ENCODE data around the gene MYO10.
"Not testable (repeated sequence)": the region's sequence is repeated elsewhere in the genome, so short reads cannot be mapped to it uniquely, and the experiment has no call there.

MYO10 gene

GRCh38 chr5:16886366-16886736, 49.7 kb downstream of the MYO10 start:
- DNase-seq: no peak

- no peak for DNase-seq
Observed at GRCh38 chr5:16885635-16886365, 50.3 kb downstream of the MYO10 start.

GRCh38 chr5:16884595-16884994, 51.5 kb downstream of the MYO10 start:
- DNase-seq: no peak

DNA sequence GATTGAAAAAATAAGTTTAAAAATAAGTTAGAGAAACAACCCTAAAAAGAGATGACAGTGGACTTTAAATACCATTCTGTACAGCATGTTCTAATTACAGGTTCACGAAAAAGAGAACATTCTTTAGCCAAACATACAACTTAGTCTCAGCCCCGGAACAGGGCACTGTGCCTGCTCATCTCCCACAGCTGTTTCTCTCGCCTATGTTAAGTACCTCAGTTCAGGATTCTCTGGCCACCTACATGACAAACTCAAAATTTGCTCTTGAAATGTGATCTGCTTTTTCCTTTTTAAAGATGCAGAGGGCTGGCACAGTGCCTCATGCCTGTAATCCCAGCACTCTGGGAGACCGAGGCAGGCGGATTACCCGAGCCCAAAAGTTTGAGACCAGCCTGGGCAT, 52.3 kb downstream of the MYO10 start:
- no peak for DNase-seq

GRCh38 chr5:16883176-16883575, 52.9 kb downstream of the MYO10 start:
- DNase-seq: no peak

- no peak for DNase-seq
Observed at GRCh38 chr5:16881251-16881650, 54.8 kb downstream of the MYO10 start.

GRCh38 chr5:16880547-16880946, 55.5 kb downstream of the MYO10 start:
- DNase-seq: no peak

DNA sequence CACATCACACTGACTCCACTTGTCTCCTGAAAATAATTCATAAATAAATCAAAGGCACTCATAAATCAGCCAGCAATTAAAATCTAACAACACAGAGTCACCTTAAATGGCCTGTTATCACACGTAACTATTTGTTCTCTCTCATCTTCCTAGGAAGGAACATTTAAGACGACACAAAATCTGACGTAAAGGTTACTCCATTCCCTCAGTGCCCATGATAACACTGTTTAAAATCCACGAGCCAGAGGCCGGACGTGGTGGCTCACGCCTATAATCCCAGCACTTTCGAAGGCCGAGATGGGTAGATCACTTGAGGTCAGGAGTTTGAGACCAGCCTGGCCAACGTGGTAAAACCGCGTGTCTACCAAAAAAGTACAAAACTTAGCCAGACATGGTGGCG, 56.4 kb downstream of the MYO10 start:
- no peak for DNase-seq

DNA sequence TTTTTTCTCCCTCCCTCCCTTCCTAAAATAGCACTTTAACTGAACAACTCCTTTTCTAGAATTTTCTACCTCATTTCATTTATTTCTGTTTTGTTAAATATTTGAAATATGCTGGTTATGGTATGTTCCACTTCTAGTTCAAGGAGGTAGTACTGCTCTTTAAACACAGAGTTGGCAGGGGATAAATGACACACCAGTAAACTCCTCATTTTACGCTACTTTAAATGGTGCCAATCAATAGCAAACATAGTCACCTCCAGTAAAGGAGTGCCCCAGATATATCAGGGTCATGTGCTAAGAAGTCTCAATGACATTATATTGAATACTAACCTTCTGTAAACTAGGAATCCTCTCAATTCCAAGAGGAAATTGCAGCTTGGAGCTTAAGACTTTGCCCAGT, 56.9 kb downstream of the MYO10 start:
- DNase-seq: no peak

DNA sequence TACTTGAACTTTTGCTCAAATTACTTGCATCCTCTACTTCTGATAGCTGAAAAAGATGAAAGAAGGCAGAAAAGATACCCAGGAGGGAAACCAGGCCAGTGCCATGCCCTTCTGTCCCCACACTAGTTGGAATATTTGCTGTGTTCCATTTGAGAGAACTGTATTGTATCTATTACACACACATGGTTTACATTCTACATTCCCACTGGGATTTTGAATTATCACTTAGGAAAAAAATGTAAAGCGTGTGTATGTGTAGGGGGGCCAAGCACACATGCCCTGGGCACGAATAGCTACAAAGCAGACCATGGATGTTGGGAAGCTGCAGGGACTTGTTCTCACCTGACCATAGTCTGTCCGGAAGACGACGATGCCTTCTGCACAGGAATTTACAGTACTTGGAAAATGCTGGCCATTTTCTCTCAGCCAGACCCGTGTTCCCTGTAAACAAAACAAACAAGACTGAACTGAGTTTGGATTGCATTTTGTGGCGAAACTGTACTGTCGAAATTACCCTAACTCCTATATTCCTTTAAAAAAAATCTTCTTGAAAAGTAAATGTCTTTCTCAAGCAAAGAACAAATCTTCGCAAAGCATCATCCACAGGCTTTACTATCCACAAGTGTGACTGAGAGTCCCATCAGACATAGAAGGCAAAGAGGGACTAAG, 58.7 kb downstream of the MYO10 start:
- no peak for DNase-seq

GRCh38 chr5:16874424-16874823, 61.7 kb downstream of the MYO10 start:
- not testable (repeated sequence) for DNase-seq

DNA sequence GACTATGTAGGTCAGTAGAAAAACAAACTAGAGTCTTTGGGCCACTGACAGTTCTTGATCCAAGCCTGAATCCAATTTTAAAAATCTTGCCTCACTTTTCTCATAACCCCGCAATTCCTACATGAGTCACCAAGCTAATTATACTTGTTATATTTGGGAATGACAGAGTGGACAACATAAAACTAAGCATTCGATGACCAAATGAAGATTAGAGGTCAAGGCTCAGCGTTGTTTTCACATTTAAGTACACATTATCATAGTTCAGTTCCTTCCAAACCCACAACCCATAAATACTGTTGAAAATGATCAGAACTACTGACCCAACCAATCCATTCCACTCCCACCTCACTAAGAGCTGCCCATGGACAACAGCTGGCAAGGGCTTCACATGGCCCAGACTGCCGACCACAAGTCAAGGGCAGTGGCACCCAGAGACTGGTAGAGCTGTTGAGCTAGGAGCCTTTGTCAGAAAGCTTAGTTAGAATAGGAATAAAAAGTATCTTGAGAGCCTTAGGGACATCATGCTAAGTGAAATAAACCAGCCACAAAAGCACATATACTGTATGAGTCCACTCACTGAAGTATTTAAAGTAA, 64.2 kb downstream of the MYO10 start:
- DNase-seq: no peak

GRCh38 chr5:16870878-16871277, 65.2 kb downstream of the MYO10 start:
- no peak for DNase-seq

DNA sequence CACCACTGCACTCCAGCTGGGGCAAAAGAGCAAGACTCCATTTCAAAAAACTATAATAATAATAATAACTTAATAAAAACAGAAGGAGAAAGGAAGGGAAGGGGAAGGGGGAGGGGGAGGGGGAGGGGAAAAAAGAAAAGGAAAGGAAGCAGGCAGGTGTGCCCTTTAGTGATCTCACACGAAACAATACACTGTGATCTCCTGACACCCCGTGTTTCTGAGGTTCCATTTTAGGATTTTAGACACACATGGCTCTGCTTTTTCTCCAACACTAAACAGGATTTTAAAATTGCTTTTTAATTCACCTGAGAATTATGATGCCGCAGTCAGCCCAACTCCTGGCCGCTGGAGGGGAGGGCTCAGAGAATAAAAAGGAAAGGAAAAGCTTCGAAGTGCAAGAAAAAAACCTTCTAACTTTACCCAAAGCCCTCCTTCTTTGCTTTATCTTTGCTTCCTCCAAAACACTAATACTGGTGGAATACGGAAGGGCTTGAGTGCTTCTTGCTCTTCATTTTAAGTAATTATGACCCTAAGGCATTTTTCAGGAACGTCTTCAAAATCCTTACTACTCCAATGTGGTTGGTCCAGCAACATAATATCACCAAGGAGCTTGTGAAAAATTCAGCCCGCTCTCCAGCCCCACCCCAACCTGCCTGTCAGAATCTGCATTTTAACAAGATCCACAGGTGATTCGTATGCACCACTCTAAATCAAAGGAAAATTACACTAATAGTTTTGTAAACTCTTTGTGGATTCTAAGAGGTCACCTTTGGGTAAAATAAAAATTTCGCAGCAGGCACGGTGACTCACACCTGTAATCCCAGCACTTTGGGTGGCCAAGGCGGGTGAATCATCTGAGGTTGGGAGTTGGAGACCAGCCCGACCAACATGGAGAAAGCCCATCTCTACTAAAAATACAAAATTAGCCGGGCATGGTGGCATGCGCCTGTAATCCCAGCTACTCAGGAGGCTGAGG, 66.0 kb downstream of the MYO10 start:
- DNase-seq: no peak

- no peak for DNase-seq
Observed at GRCh38 chr5:16867577-16867953, 68.5 kb downstream of the MYO10 start.

DNA sequence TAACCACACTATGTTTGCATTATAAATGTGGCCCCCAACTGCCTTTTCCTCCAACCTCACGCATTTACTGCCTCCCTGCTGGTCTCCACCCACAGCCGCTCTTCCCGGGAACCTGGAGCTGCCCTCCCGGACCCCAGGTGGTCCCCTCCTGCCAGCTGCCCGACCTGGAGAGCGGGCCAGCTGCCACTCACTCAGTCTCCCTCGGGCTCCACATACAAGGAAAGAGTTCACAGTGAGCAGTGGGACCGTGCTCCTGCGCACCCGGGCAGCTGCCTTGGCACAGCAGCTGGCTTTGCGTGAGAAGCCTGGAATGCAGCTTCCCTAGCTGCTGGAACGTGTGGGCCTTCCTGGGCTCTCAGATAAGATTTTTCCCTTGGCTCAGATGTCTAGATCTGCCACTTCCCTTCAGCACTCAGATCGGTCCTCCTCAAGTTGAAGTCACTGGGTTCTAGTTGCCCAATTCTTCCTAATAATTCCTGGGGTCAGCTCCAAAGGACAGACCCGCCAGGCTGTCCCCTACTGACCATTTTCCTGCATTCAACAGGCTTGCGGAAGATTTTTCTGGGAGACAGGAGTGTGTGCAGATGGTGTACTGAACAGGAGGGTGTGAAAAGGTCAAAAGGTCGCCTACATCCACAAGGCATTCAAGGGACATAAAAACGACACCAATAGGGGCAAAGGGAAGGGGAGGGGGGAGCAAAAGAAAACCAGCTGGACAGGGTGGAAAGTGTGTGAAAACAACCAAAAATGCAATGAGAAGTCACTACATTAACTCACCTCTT, 69.1 kb downstream of the MYO10 start:
- no peak for DNase-seq

DNA sequence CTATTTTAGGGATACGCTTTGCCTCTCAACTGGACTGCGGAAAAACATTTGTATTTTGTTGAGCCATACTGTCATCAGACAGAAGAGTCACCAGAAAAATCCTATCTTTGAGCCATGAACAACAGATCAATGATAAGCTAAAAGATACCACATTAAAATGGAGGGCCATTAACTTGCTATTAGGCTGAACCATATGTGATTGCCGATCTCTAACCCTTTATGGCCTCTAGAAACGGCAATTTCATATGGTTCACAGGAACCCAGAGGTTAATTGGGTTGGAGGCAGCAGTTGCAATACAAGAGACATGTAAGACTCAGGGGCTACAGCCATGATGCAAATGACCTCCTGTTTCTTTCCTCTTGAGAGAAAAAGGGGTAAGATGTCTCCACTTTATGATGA, 69.8 kb downstream of the MYO10 start:
- no peak for DNase-seq

DNA sequence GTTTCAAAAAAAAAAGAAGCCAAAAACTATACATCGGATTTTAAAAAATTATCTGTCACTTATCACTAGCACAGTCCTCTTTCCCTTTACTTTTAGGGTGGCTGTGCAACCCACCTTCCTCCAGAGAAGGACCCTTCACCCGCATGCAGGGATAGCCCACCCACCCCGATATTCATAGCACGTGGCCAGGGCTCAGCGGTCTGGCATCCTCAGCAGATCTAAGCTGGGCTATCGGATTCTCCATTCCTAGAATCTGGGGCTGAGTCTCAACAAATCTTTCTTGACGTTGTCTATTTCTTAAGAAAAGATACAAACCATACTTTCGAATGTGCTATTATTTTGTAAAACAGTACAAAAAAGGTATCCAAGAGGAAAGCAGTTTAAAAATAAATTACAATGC, 70.9 kb downstream of the MYO10 start:
- no peak for DNase-seq

DNA sequence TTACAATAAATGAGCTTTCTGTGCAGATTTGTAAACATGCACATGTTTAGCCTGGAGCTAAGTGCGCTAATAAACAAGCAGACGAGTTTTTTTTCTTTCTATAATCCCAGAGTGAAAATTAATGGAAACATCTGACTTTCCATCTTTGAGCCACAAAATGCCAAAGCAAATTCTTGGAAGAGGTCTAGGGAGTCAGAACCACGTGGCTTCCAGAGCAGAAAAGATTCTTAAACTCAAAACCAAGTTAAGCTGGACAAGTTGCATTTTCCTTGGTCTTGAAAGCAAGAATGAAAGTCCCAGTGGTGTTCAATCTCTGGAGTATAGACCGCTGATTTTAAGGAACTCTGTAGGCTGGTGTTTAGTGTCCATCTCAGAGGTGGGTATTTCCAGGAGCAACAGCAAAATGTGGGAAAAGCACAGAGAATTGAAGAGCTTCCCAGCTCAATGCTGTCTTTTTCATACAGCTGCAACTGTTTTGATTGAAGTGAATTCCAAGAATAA, 71.4 kb downstream of the MYO10 start:
- no peak for DNase-seq

GRCh38 chr5:16863469-16863946, 72.6 kb downstream of the MYO10 start:
- no peak for DNase-seq

DNA sequence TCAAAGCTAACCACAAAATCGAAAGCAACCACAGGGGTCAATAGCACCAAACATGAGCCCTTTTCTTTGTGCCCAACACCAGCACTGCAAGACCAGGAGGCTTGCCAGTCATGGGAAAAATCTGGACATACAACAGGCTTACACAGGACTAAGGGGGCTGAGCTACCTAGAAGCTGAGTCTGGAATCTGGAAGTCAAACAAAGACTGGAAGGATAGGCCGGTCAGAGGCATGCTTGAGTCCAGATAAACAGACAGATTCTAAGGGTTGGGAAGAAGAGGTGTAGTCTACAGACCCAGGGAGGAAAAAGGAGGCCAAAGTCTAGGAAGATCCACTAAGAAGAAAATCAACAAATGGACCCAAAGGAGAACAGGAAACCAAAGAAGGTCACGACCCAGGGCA, 73.3 kb downstream of the MYO10 start:
- no peak for DNase-seq

GRCh38 chr5:16859346-16859745, 76.7 kb downstream of the MYO10 start:
- no peak for DNase-seq
